HG03469 (cell line): ENCODE measurements around the gene SMTN.
"Not testable (repeated sequence)": the region's sequence is repeated elsewhere in the genome, so short reads cannot be mapped to it uniquely, and the experiment has no call there.

Source experiments
- ATAC-seq: cut with Tn5 transposase; IDR thresholded peaks from one replicate; pipeline ENCODE4 v1.9.1; 2021; ENCODE audit warnings: mild to moderate bottlenecking, moderate library complexity, moderate number of reproducible peaks; ENCODE audit not compliant: unreplicated experiment

Gene SMTN

GRCh38 chr22:31080848-31081649, at the start of gene SMTN:
SMTN (plus strand) TSS chr22:31081318; CDS start chr22:31083259, 1,941 bp downstream.
- ATAC-seq, result no peak

GRCh38 chr22:31036671-31037550, 44.2 kb upstream of the SMTN start:
- ATAC-seq, result no peak

- ATAC-seq, result no peak
Measured at GRCh38 chr22:31038686-31039085, 42.4 kb upstream of the SMTN start.

GRCh38 chr22:31039393-31039792, 41.7 kb upstream of the SMTN start:
- no peak for ATAC-seq

- no peak for ATAC-seq
Measured at GRCh38 chr22:31040542-31041398, 40.3 kb upstream of the SMTN start.

- ATAC-seq, result no peak
Measured at GRCh38 chr22:31044262-31044861, 36.8 kb upstream of the SMTN start.

GRCh38 chr22:31045900-31046538, 35.1 kb upstream of the SMTN start:
- no peak for ATAC-seq

- no peak for ATAC-seq
Measured at GRCh38 chr22:31046539-31047226, 34.4 kb upstream of the SMTN start.

GRCh38 chr22:31048570-31048969, 32.5 kb upstream of the SMTN start:
- ATAC-seq, result no peak

- no peak for ATAC-seq
Measured at GRCh38 chr22:31049815-31050420, 31.2 kb upstream of the SMTN start.

GRCh38 chr22:31055117-31055634, 25.9 kb upstream of the SMTN start:
- ATAC-seq, result no peak

- ATAC-seq, result no peak
Measured at GRCh38 chr22:31055635-31056159, 25.4 kb upstream of the SMTN start.

GRCh38 chr22:31056986-31057599, 24.0 kb upstream of the SMTN start:
- ATAC-seq, result no peak

GRCh38 chr22:31059663-31060062, 21.5 kb upstream of the SMTN start:
- not testable (repeated sequence) for ATAC-seq

GRCh38 chr22:31062566-31063230, 18.4 kb upstream of the SMTN start:
- ATAC-seq, result no peak

- no peak for ATAC-seq
Measured at GRCh38 chr22:31064369-31064768, 16.7 kb upstream of the SMTN start.

GRCh38 chr22:31068970-31069369, 12.1 kb upstream of the SMTN start:
- ATAC-seq, result no peak
